Adrenal gland (tissue), 5 donors: ENCODE data around the gene NMRK1.

Source experiments
- CTCF ChIP-seq, 6 experiments: fragments of 450-650 bp in 4 of 6; fragments of 200-600 bp in 2 of 6; sonication (generic) in 1 of 6; IDR thresholded peaks; 1 replicate in 5 of 6; 2 replicates in 1 of 6; pipeline versions ENCODE4 v1.5.1 to v1.8.0; 2016 to 2021; ENCODE audit warnings: antibody characterized with exemption in 6 of 6, mild to moderate bottlenecking in 2 of 6, moderate library complexity in 1 of 6
- POLR2A ChIP-seq, 2 donors: fragments of 450-650 bp; IDR thresholded peaks; one replicate each; pipeline ENCODE4 v1.6.1; 2017; ENCODE audit warnings: antibody characterized with exemption in 2 of 2, mild to moderate bottlenecking in 2 of 2, moderate library complexity in 1 of 2
- donor health status: DM: no; HTN: no; CAD: no.

DNA sequence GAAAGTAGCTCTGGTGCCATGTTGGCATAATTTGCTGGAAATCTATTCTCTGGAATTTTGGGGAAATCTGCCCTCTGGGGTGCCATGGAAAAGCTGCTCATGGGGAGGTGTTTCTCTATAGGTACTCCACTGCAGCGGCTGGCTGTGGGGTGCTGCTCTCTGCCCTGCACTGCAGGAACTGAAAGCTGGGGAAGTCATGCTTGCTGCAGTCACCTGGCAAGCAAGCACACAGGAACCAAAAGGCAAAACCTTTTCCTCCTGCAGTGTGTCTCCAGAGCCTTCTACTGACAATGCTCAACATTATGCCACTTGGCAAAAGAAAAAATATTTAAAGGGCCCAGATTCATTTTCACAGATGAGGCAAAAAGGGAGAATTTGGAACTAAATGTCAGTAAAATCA, 34.1 kb downstream of the NMRK1 start:
- no peak for TF ChIP-seq CTCF (IDR thresholded peaks at IDR 0.05)
- TF ChIP-seq POLR2A (IDR thresholded peaks at IDR 0.05), result no peak
